Measurements from ENCODE around the gene VRK1. TPM values are rescaled to one million over a fixed set of nuclear protein-coding genes. Genes with fewer than 3 reads are reported as not detected.

Gene VRK1
- total and polyA plus RNA-seq, 2 of the 8 experiments (the other 6 are each of a cell fraction or from before 2014, with no cell fraction given), result 24.2 to 64.8 TPM

- Histone ChIP-seq H4K5ac (ENCODE audit: insufficient read length, low read depth, low read length) (no peak overlapping the region), H3K4me3 (ENCODE audit: extremely low read depth in 1 of 4, insufficient read depth in 2 of 4, low read depth in 3 of 4, low read length in 4 of 4) (no peak overlapping the region), H2BK120ac (replicated peaks; ENCODE audit: low read depth, low read length) (no peak overlapping the region), H2BK15ac (ENCODE audit: low read length) (no peak overlapping the region), H3K9me3 (ENCODE audit: insufficient read depth in 2 of 2, low read depth in 1 of 2, low read length in 1 of 2) (no peaks in the 10 kb centered on the region), H3K79me2 (ENCODE audit: control insufficient read depth in 1 of 2, insufficient read depth in 2 of 2, low read length in 2 of 2) (peaks cover 10 to 28% of the 10 kb centered on the region in 2 experiments), H3K14ac (ENCODE audit: insufficient read length) (no peak overlapping the region), H3K56ac (replicated peaks; ENCODE audit: insufficient read length, low read depth, low read length) (no peak overlapping the region), H3K27me3 (replicated peaks in 1 of 4; ENCODE audit: control insufficient read depth in 3 of 4, extremely low read depth in 1 of 4, insufficient read depth in 3 of 4, low read length in 3 of 4) (no peaks in the 10 kb centered on the region), H2BK20ac (ENCODE audit: low read length) (no peak overlapping the region), H3K79me1 (ENCODE audit: low read depth, low read length) (no peaks in the 10 kb centered on the region; the same call in 1 of the 2 replicates), H2BK5ac (ENCODE audit: low read depth, low read length) (peak overlapping the region; percentile 35; the same call in 1 of the 2 replicates), H3K27ac (ENCODE audit: low read depth, low read length) (no peak overlapping the region), H4K8ac (ENCODE audit: extremely low read depth, insufficient read depth, low read length) (no peak overlapping the region), H3K18ac (ENCODE audit: extremely low read depth, low read length) (no peak overlapping the region), H2AK5ac (ENCODE audit: low read depth, low read length) (no peak overlapping the region), H2AFZ (ENCODE audit: low read length) (peak overlapping the region; percentile 13; the same call in 1 of the 2 replicates), H4K20me1 (replicated peaks in 1 of 2; ENCODE audit: control insufficient read depth in 1 of 2, insufficient read depth in 2 of 2, low read length in 2 of 2) (peaks cover 9 to 10% of the 10 kb centered on the region in 2 experiments), H3K23me2 (ENCODE audit: low read depth, low read length) (peaks cover 8% of the 10 kb centered on the region), H3K4ac (replicated peaks; ENCODE audit: insufficient read length, low read depth, low read length) (no peak overlapping the region), H3K23ac (ENCODE audit: insufficient read length) (no peak overlapping the region), H3K36me3 (ENCODE audit: control insufficient read depth in 2 of 4, insufficient read depth in 4 of 4, low read length in 3 of 4) (no peaks in the 10 kb centered on the region), H3K4me1 (replicated peaks in 1 of 4; ENCODE audit: control insufficient read depth in 3 of 4, insufficient read depth in 4 of 4, low read length in 3 of 4) (0 out of 7 replicates have a peak, but pooled peaks cover 0 to 2% (median 0%) of the 10 kb centered on the region in 4 experiments), H2BK12ac (ENCODE audit: low read depth, low read length) (no peak overlapping the region), H3K4me2 (ENCODE audit: insufficient read depth in 1 of 2, low read depth in 2 of 2, low read length in 2 of 2) (no peak overlapping the region), H4K91ac (replicated peaks; ENCODE audit: insufficient read length, low read length) (no peak overlapping the region), H3K9ac (replicated peaks in 1 of 4; ENCODE audit: extremely low read depth in 1 of 4, low read depth in 3 of 4, low read length in 3 of 4) (no peak overlapping the region)
- ChIA-PET POLR2A (ENCODE audit: partially characterized antibody) (no interaction called here), CTCF (ENCODE audit: partially characterized antibody) (interaction anchor here (0.7 to 2.5 kb wide), 4 partner anchors 13 to 116 kb away, joined by 3 to 9 read pairs (median 4); no protein-coding TSS in a partner anchor)
- no peak for DNase-seq (ENCODE audit: low read depth in 1 of 2, low spot score in 2 of 2)
- TF ChIP-seq TAF7 (optimal IDR thresholded peaks at IDR 0.05; ENCODE audit: borderline replicate concordance, low read depth, low read length) (no peak), CEBPB (IDR thresholded peaks at IDR 0.05; ENCODE audit: low read depth, low read length) (no peak), CBX5 (IDR thresholded peaks at IDR 0.05; ENCODE audit: low read depth, low read length) (no peak), MAFK (IDR thresholded peaks at IDR 0.05; ENCODE audit: low read depth, low read length) (no peak), SIRT6 (IDR thresholded peaks at IDR 0.05; ENCODE audit: low read length) (no peak), EZH2 (IDR thresholded peaks at IDR 0.05; ENCODE audit: low read depth, low read length, severe bottlenecking) (no peak), CTCF (IDR thresholded peaks at IDR 0.05; ENCODE audit: control extremely low read depth in 1 of 3, insufficient read depth in 1 of 3, low read depth in 1 of 3, low read length in 3 of 3) (no peak), TEAD4 (IDR thresholded peaks at IDR 0.05; ENCODE audit: low read depth, low read length) (no peak), POLR2AphosphoS5 (IDR thresholded peaks at IDR 0.05; ENCODE audit: low read depth, low read length) (no peak)
- TF ChIP-seq, protein P1, sequence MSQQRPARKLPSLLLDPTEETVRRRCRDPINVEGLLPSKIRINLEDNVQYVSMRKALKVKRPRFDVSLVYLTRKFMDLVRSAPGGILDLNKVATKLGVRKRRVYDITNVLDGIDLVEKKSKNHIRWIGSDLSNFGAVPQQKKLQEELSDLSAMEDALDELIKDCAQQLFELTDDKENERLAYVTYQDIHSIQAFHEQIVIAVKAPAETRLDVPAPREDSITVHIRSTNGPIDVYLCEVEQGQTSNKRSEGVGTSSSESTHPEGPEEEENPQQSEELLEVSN (IDR thresholded peaks at IDR 0.05), result no peak
- 77% methylated on average over 9 of the region's 9 CpGs; no CpG with 5 or more reads in 1 of the 2 experiments for WGBS, 2 experiments (ENCODE audit: extremely low coverage in 1 of 2, insufficient coverage in 1 of 2, insufficient read length in 1 of 2, insufficient replicate concordance in 2 of 2, low coverage in 1 of 2, low lambda C conversion rate in 2 of 2, missing lambda C conversion rate in 1 of 2)
- FAIRE-seq, result no peak
Observed at GRCh38 chr14:96795109-96795828, 1.9 kb upstream of the VRK1 start.

Measured in H1 (cell line).